GM12864 (cell line): ENCODE data around the gene SENP7.
A peak's percentile ranks its signal among the peaks of the same experiment; 100 is the strongest.

Source experiments
- DNase-seq: peaks from one replicate; pipeline ENCODE4 v3.0.0-alpha.2; 2011; ENCODE audit warnings: low read depth
- H3K4me3 ChIP-seq: 2 replicates; pipeline ENCODE4 v1.5.1; 2011; ENCODE audit warnings: mild to moderate bottlenecking, low read depth, low read length, control low read depth
- CTCF ChIP-seq: IDR thresholded peaks from 2 replicates; pipeline ENCODE4 v1.5.1; 2011; ENCODE audit warnings: low read depth, mild to moderate bottlenecking, moderate library complexity, low read length, control low read depth, inconsistent platforms; ENCODE audit errors: missing control alignments

The SENP7 gene

DNA sequence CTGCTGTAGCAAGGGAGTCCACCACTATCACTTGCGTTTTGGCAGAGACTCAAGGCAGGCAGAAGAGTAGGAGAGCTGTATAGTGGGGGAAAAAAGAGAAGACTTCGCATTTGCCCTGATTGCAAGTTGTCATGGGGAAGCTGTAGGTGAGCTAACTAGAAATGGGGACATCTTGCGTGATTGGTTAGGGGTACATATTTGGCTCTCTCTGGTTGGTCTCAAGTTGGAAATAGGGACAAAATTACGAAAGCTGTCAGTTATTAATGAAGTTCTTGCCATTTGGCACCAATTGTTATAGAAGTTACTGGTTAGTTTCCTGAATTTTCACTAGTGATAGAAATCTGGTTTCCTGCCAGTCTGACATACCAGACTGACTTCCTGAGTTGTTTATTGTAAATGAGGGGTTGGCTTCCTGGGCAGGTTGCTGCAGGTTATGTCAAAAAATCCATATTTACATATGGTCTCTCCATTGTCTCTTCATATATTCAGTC, 8.2 kb upstream of the SENP7 start:
- no peak for DNase-seq
- H3K4me3 ChIP-seq: no peak overlapping the region
- TF ChIP-seq CTCF: no peak

- no peak for DNase-seq
- H3K4me3 ChIP-seq: no peak overlapping the region
- no peak for TF ChIP-seq CTCF
Observed at GRCh38 chr3:101519685-101520365, 6.8 kb upstream of the SENP7 start.

DNA sequence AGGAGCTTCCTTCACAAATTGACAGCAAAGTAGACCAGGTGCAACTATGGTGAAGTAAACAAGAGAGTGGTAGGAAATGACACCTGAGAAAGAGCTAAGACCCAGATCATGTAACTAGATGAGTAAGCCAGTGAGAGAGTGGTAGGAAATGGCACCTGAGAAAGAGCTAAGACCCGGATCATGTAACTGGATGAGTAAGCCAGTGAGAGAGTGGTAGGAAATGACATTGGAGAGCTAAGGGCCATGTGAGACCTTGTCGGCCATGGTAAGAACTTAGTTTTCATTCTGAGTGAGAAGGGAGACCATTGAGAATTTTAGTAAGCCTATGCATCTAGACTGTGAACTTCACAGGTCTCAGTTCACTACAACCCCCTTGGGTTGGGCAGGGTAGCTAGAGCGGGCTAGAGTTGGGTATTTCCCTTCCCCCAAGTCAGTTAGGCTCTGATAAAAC, 5.4 kb upstream of the SENP7 start:
- peak overlapping the region; percentile 9; the same call in 1 of the 2 replicates for H3K4me3 ChIP-seq
- no peak for TF ChIP-seq CTCF
- peak; percentile 92 for DNase-seq

DNA sequence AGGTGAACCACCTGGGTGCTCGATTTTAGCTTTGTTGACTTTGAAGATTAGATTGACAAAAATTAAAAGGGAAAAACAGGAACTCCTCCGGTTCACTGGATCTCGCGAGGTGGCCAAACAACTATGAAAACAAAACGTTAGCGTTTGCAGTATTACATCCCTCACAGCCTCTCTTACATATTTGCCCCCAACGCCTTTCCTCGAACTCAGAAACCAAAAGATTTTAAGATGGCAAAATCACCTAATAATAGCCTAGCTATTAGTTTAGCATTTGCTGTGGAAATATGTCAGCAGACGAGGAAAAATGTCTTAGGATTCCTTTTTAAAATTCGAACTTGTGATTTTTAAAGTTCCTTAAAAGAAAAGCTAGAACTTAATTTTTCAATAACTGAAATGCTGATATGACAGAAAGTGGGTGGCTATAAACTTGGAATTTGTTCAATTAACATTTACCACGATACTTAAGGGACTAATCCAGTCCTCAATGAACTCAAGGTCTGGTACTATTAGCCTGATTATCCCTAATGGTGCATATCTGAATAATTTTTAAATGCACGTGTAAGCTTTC, 491 bp upstream of the SENP7 start:
- peak overlapping the region; percentile 85 for H3K4me3 ChIP-seq
- TF ChIP-seq CTCF: no peak
- no peak for DNase-seq

DNA sequence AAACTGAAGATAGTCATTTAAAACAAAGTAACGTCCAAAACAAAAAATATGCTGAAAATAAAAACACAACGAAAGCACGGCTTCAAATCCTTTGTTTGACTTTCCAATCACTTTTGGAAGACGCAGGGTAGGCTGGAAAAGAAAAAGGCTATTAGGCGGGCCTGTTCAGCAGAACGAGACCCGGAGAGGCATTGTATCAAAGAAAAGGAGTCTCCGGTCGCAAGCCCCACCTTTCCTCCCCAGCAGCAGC, 691 bp downstream of the SENP7 start:
- no peak for TF ChIP-seq CTCF
- peak overlapping the region; percentile 85 for H3K4me3 ChIP-seq
- no peak for DNase-seq

DNA sequence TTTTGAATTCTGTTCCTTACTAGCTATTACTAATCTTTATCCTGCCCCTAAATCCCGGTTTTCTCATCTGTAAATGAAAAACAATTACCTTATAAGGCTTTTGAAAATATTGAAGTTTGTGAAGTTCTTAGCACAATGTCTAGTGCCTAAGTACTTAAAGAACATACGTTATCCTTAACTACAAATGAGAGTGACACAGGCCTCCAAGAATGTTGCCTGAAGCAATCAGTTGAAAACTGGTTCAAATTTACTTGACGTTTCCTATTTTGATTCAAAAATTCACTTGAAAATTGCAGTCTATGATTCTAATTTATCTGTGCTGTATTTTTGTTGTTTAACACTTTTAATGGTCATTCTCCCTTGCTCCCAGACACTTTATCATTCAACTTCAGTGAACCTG, 3.2 kb downstream of the SENP7 start:
- TF ChIP-seq CTCF: no peak
- no peak for DNase-seq
- no peak overlapping the region for H3K4me3 ChIP-seq

GRCh38 chr3:101509281-101509680, 3.7 kb downstream of the SENP7 start:
- H3K4me3 ChIP-seq: no peak overlapping the region
- no peak for TF ChIP-seq CTCF
- DNase-seq: no peak
